ENCODE data around the gene SCCPDH. TPM values are rescaled to one million over a fixed set of nuclear protein-coding genes. Genes with fewer than 3 reads are reported as not detected.

SCCPDH gene
- total RNA-seq, 1 donor from 2014 or later, result 34.4 TPM

DNA sequence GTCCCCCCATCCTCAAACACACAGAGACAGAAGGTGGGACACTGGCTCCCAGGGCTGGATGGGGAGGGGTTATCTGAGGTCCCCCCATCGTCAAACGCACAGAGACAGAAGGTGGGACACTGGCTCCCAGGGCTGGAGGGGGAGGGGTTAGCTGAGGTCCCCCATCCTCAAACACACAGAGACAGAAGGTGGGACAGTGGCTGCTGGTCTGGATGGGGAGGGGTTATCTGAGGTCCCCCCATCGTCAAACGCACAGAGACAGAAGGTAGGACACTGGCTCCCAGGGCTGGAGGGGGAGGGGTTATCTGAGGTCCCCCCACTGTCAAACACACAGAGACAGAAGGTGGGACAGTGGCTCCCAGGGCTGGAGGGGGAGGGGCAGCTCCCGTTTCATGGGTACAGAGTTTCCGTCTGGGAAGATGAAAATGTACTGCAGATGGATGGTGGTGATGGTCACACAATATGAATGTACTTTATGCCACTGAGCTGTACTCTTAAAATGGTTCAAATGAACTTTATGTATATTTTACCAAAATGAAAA is 69.2 kb downstream of the SCCPDH start:
- H3K27ac Mint-ChIP-seq (ENCODE audit: unreplicated experiment), result no peak overlapping the region
- no peaks in the 10 kb centered on the region for H3K27me3 Mint-ChIP-seq (ENCODE audit: unreplicated experiment)
- H3K9me3 Mint-ChIP-seq (ENCODE audit: unreplicated experiment), result no peaks in the 10 kb centered on the region
- no peak for DNase-seq (ENCODE audit: extremely low spot score, unreplicated experiment)
- H3K4me1 Mint-ChIP-seq (ENCODE audit: unreplicated experiment), result peaks cover 30% of the 10 kb centered on the region
- no peaks in the 10 kb centered on the region for H3K36me3 Mint-ChIP-seq (ENCODE audit: unreplicated experiment)
- TF ChIP-seq, protein P1, sequence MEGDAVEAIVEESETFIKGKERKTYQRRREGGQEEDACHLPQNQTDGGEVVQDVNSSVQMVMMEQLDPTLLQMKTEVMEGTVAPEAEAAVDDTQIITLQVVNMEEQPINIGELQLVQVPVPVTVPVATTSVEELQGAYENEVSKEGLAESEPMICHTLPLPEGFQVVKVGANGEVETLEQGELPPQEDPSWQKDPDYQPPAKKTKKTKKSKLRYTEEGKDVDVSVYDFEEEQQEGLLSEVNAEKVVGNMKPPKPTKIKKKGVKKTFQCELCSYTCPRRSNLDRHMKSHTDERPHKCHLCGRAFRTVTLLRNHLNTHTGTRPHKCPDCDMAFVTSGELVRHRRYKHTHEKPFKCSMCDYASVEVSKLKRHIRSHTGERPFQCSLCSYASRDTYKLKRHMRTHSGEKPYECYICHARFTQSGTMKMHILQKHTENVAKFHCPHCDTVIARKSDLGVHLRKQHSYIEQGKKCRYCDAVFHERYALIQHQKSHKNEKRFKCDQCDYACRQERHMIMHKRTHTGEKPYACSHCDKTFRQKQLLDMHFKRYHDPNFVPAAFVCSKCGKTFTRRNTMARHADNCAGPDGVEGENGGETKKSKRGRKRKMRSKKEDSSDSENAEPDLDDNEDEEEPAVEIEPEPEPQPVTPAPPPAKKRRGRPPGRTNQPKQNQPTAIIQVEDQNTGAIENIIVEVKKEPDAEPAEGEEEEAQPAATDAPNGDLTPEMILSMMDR (IDR thresholded peaks at IDR 0.05), result no peak
- no peak overlapping the region for H3K4me3 Mint-ChIP-seq (ENCODE audit: unreplicated experiment)

DNA sequence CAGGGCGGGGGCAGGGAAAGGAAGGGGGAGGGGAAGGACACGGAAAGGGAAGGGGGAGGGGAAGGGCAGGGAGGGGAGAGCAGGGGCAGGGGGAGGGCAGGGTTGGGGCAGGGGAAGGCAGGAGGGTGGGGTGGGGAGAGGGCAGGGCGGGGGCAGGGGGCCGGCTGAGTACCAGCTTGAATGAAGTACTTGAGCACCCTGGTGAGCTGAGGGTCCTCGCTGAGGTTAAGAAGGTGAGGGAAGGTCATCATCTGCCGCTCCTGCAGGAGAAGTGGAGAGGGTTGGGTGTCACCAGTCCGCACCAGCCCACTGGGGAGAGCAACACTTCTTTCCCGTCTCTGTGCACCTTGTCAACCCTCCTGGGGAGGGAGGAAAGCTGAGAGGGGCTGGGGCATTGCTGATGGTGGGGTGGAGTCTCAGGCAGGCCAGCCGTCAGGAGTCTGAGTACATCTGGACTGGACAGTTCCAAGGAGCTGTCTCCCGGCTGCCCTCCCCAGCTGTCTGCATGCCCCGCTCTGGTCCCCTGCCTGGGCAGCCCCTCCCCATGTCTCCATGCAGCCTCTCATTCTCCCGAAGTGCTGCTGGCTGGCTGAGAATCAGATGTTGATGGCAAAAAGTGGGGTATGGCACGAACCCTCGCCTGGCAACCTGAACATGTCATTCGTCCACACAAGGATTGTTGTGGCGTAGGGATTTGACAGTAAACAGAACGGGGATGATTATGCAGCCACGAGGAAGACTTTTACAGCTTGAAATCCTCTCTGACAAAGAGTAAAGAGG is 70.0 kb downstream of the SCCPDH start:
- Mint-ChIP-seq H3K27ac (ENCODE audit: unreplicated experiment) (peak overlapping the region; percentile 74), H3K36me3 (ENCODE audit: unreplicated experiment) (no peaks in the 10 kb centered on the region), H3K4me3 (ENCODE audit: unreplicated experiment) (no peak overlapping the region), H3K27me3 (ENCODE audit: unreplicated experiment) (no peaks in the 10 kb centered on the region), H3K9me3 (ENCODE audit: unreplicated experiment) (no peaks in the 10 kb centered on the region), H3K4me1 (ENCODE audit: unreplicated experiment) (peaks cover 28% of the 10 kb centered on the region)
- no peak for DNase-seq (ENCODE audit: extremely low spot score, unreplicated experiment)
- TF ChIP-seq, protein P1 (IDR thresholded peaks at IDR 0.05), result no peak

DNA sequence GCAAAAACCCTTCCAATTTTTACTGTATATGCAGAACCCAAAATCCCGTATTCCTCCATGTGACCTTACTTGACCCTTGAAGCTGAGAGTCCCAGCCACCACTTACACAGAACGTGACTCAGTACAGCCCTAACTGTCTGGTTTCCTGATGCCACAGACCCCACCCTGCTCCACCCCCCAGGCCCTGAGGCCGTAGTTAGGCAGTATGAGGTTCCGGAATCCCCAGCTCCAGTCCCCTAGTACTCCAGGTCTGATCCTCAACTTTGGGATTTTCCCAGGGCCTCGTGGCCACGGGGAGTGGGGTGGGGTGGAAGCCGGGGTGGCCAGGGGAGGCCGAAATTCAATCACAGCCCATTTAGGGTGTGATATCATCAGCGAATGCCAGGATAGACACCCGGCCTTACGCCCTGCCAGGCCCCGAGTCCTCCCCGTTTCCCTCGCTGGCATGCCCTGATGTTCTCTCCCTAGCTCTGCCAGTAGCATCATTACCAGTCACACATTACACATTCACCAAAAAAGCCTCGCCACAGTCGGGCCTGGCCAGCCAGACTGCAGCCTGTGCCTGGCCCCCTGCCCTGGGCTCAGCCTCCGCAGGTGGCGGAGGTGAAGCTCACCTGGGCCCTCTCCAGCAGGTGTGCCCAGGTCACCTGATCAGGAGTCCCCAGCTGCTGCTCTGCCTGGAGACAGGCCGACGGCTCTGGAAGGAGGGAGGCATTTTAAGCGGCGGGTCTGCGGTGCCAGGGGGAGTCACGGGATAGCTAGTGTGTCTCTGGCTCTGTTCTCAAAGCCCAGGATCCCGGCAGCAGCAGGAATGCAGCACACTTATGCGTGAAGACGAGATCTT is 70.8 kb downstream of the SCCPDH start:
- H3K4me1 Mint-ChIP-seq (ENCODE audit: unreplicated experiment), result peaks cover 27% of the 10 kb centered on the region
- DNase-seq (ENCODE audit: extremely low spot score, unreplicated experiment), result no peak
- no peaks in the 10 kb centered on the region for H3K27me3 Mint-ChIP-seq (ENCODE audit: unreplicated experiment)
- H3K36me3 Mint-ChIP-seq (ENCODE audit: unreplicated experiment), result no peaks in the 10 kb centered on the region
- no peaks in the 10 kb centered on the region for H3K9me3 Mint-ChIP-seq (ENCODE audit: unreplicated experiment)
- TF ChIP-seq, protein P1 (IDR thresholded peaks at IDR 0.05), result no peak
- H3K27ac Mint-ChIP-seq (ENCODE audit: unreplicated experiment), result peak overlapping the region; percentile 74
- no peak overlapping the region for H3K4me3 Mint-ChIP-seq (ENCODE audit: unreplicated experiment)

DNA sequence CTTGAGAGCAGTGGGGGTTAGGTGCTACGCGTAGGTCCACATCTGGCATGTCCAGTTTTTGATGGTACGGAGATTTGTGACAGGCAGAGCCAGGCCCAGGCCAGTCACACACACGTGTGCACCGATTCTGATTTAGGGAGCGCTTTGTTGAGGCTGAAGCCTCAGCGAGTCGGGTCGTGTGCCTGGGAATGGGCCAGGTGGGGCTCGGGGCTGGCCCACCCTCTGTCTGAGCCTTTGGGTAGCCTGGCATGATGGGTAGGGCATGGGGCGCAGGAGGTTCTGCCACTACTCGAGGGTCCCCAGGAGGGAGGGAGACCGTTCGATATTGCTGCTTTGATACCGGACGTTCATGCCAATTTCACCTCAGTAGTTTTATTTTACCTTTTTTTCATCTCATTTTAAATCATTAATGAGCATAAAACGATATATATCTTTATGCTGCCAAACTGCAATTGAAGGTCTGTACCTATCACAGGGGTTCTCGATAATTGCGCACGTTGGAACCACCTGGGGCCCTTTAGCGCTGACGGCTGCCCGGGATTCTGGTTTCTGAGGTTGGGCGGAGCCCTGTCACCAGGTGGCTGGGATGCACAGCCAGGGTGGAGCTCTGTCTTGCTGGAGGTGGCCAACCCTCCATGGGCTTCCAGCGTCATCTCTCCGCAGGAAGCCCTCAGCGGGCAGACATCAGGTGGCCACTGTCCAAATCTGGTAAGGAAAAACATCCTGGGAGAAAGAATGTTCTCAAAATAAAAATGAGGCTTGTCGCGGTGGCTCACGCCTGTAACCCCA is 71.9 kb downstream of the SCCPDH start:
- H3K36me3 Mint-ChIP-seq (ENCODE audit: unreplicated experiment), result no peaks in the 10 kb centered on the region
- no peak overlapping the region for H3K27ac Mint-ChIP-seq (ENCODE audit: unreplicated experiment)
- TF ChIP-seq, protein P1 (IDR thresholded peaks at IDR 0.05), result no peak
- no peak overlapping the region for H3K4me3 Mint-ChIP-seq (ENCODE audit: unreplicated experiment)
- no peaks in the 10 kb centered on the region for H3K27me3 Mint-ChIP-seq (ENCODE audit: unreplicated experiment)
- H3K9me3 Mint-ChIP-seq (ENCODE audit: unreplicated experiment), result no peaks in the 10 kb centered on the region
- H3K4me1 Mint-ChIP-seq (ENCODE audit: unreplicated experiment), result peaks cover 27% of the 10 kb centered on the region
- no peak for DNase-seq (ENCODE audit: extremely low spot score, unreplicated experiment)

Data from osteocyte (in vitro differentiated cells).